Activated T-cell treated with anti-CD3 and anti-CD28 coated beads, Interleukin-2, amount 50 U/mL, for 48 hours (primary cell): ENCODE data around the gene DCN.
"Not testable (repeated sequence)": the region's sequence is repeated elsewhere in the genome, so short reads cannot be mapped to it uniquely, and the experiment has no call there.

Experiments
- DNase-seq, 2 experiments: peaks; one replicate each; pipeline ENCODE4 v3.0.0-alpha.2; 2020

DCN gene

DNA sequence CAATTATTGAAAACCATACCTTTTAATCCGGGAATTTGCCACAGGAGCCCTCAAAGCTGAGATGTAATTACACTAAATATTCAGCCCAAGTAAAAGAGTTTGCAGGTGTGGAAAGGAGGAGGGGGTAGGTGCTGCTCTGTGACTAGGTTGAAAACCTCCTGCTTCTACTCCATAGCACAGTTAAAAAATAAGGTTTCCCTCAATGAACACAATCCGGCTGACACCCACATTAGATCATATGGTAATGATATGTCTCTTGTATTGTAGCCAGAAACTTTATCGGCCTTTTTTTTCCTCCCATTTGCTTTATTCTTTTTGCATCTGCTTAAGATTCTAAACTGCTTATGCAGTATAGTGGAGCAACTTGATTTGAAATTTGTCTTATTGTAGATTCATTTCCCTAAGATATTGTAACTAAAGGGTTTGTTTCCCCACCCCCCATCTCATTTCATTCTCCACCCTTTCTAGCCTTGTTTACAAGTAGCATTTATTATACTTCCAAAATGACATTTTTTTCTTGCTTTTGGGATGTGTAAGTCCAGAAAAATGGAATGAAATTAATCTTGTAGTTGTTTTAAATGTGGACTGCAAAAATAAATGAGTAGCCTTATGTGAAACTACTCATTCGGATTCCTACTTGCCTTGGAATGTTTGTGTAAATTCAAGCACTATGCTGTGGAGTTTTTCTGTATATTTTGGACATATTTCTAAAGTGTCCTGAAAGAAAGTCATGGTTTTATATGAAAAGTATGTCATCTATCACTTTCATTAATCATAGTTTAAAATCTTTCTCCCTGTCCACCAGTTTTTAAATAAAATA, at the start of gene DCN:
Gene DCN (minus strand): TSS at position 182 of the 820 bp plus-strand sequence. CDS start 4,265 bp downstream, outside the sequence.
- no peak for DNase-seq

- DNase-seq, result no peak
These were observed 48.2 kb upstream of the DCN start for GRCh38 chr12:91230841-91231240.

- DNase-seq, result no peak
These were observed 44.3 kb upstream of the DCN start for GRCh38 chr12:91226951-91227350.

- no peak for DNase-seq
These were observed 42.7 kb upstream of the DCN start for GRCh38 chr12:91225316-91225715.

DNA sequence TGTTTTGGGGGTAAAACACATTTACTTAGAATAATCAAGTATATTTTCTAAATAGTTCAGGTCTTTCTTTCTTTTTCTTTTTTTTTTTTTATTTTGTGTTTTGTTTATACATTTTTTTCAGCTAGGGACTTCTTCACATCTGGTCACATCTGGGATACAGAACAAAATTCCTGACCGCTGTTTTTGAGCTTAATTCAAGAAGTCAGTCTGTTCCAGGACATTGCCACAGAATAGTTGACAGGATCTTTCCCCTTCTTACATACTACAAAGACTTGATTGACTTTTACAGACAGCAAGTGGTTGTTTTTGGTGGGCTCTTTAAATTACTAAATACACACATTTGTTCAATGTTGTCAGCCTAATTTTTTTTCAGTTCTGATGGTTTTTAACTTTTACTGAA, 41.8 kb upstream of the DCN start:
- DNase-seq, result no peak

DNA sequence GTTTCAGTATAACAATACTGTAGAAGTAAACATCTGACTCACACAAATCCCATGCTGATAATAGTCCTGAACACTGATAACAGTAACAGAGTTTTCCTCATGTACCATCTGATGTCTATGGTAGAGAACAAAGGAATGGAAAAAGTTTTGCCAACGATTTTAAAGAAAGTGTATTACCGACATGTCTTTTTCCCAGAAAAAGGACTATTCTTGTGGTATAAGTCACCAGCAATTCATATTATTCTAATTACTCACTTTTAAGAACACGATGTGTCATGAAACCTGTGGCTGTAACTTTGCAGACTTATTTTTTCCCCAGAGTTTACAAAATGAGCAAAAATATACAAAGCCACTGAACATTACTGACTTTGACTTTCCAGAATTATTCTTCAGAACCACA, 40.1 kb upstream of the DCN start:
- no peak for DNase-seq

GRCh38 chr12:91219919-91220318, 37.3 kb upstream of the DCN start:
- no peak for DNase-seq

DNA sequence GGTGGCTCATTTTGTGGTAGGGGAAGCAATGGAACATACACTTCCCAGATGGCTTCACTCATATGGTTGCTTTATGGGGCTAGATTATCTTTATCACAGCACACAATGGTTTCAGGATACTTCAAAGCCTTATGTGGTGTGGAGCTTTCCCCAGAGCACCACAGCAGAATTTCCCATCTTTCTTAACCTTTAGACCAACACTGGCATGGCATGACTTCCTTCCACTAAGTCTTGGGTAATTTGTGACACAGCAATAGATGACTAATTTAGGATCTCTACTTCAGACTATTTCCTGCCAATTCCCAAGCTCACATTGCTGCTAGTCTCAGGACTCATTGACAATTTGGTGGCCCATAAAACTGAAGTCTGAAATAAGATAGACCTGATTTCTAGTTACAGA, 36.9 kb upstream of the DCN start:
- no peak for DNase-seq

DNA sequence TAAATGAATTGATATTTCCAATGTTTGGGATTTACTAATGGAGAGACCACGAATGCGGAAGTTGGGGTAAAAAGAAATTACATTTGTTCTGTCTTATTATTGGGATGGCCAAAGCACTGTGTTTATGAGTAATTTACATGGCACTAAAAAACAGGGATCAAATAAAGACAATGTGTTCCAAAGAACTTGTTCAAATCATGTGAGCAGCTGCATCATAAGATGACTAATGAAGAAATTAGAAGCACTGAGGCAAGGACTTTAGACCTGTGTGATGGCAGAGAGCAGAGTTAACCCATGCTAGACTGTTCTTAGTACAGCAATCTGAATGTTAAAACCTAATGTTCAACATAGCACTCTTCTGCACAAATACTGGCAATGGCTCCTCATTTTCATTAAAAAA, 34.3 kb upstream of the DCN start:
- DNase-seq, result no peak

DNA sequence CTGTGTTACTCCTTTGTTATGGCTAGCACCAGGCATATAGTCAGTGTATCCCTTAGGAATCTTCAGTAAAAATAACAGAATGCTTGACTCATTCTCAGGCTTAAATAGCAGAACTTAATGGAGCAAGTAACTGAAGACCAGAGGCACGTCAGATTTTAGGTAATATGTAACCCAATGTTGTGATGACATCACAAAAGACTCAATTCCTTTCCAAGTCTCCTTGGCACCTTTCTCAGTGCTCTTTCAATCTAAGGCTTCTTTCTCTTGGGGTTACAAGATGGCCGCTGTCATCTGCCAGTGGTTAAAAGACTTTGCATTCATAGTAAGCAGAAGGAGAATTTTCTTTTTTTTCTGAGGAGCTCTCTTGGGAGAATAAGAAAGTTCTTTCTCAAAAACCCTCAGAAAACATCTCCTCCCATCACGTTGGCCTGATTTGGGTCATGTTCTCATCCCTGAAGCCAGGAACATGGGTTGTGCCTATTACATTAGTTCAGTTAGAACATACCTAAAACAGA, 33.4 kb upstream of the DCN start:
- DNase-seq, result no peak

GRCh38 chr12:91211866-91212265, 29.2 kb upstream of the DCN start:
- DNase-seq, result no peak

DNA sequence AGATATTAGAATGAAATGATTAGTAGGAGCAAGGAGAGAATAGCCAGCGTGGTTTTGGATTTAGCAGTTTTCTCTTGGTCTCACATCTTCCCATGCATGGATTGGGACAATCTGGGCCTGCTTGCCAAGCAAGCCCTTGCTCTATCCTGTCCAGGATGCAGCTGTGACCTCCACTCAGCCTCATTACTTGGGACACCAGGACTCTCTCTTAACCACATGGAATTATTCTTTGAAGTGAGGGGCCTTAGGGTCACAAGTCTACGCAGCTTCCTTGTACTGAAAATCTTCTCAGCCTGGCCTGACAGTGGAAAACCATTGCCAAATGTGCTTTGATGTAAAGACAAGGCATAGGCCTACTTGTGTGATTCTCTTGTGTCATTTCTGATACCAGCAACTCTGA, 28.0 kb upstream of the DCN start:
- DNase-seq, result no peak

DNA sequence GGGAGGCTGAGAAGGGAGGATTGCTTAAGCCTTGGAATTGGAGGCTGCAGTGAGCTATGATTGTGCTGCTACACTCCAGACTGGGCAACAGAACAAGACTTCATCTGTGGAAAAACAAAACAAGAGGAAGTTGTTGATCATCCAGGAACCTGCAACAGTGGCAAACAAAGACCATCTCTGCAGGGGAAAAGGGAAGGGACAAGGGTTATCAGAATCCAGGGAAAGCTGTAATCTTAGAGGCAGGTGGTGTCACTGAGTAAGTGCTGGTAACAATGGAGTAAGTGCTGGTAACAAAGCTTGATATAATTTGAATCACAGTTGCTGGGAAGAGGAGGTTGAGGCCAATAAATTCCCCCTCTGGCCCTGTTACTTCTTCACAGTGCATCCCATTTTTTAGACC, 27.5 kb upstream of the DCN start:
- no peak for DNase-seq

DNA sequence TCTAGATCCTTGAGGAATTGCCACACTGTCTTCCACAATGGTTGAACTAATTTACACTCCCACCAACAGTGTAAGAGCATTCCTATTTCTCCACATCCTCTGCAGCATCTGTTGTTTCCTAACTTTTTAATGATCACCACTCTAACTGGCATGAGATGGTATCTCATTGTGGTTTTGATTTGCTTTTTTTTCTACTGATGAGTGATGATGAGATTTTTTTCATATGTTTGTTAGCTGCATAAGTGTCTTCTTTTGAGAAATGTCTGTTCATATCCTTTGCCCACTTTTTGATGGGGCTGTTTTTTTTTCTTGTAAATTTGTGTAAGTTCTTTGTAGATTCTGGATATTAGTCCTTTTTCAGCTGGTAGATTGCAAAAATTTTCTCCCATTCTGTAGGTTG, 24.7 kb upstream of the DCN start:
- not testable (repeated sequence) for DNase-seq

DNA sequence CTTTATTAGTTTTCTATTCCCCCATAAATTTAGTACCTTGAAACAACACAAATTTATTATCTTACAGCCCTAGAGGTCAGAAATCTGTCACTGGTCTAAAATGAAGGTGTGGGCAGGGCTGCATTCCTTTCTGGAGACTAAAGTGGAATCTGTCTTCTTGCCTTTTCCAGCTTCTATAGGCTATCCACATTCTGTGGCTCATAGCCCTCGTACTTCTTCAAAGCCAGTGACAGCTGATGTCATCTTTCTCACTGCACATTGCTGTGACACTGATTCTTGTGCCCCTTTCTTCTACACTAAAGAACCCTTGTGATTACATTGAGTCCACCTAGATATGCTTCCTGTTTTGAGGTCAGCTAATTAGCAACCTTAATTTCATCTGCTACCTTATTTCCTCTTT, 23.2 kb upstream of the DCN start:
- no peak for DNase-seq

DNA sequence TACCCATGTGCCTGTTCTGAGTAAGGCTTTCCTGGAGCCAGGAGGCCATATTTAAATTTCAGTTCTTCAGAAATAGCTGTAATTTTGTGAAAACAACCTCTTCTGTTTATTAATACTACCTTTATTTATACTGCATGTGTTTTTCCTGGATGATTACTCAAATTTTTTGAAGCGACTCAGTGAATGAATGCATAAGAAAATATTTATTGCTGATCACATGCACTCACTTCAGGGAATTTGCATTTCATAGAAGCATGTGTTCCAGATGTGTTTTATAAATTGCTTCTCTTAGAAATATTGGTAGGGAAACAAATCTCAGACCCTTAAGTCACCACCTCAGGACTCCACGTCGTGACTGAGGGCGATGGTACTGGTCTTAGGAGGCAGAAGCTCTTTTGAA, 21.8 kb upstream of the DCN start:
- no peak for DNase-seq

GRCh38 chr12:91203610-91204009, 21.0 kb upstream of the DCN start:
- no peak for DNase-seq

GRCh38 chr12:91202390-91202789, 19.8 kb upstream of the DCN start:
- DNase-seq, result no peak

- DNase-seq, result no peak
These were observed 13.8 kb upstream of the DCN start for GRCh38 chr12:91196436-91196835.

DNA sequence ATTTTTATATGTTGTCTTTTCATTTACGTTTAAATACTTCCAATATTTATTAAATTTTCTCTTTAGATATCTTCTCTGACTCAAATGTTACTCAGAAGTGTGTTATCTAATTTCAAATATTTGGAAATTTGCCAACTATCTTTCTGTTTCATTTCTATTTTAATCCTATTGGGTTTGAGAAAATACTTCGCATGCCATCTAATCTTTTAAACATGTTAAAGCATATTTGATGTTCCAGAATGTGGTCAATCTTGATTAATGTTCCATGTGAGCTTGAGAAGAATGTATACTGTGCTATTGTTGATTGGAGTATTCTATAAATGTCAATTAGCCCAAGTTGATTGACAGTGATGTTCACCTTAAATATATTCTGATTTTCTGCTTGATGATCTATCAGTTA, 11.9 kb upstream of the DCN start:
- DNase-seq, result no peak

GRCh38 chr12:91191513-91192111, 9.0 kb upstream of the DCN start:
- no peak for DNase-seq

GRCh38 chr12:91189516-91189915, 6.9 kb upstream of the DCN start:
- no peak for DNase-seq

- no peak for DNase-seq
These were observed 6.2 kb upstream of the DCN start for GRCh38 chr12:91188778-91189177.

DNA sequence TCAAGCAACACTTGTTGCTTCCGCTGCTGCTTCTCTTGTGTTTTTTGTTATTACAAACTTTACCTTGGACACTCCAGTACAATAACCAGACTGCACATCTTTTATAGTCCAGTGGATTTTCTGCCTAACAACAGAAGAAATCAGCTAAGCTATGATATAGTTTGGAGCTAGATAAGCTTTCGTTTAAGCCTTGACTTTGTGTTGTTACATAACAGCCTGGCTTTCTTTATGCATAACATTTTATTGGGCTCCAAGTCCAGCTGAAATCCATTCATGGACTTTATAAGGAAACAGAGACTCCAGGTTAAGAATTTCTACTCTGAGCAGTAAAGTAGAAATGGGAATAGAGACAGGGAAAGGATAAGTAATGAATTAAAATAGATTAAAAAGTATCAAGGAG, 3.5 kb upstream of the DCN start:
- DNase-seq, result no peak

DNA sequence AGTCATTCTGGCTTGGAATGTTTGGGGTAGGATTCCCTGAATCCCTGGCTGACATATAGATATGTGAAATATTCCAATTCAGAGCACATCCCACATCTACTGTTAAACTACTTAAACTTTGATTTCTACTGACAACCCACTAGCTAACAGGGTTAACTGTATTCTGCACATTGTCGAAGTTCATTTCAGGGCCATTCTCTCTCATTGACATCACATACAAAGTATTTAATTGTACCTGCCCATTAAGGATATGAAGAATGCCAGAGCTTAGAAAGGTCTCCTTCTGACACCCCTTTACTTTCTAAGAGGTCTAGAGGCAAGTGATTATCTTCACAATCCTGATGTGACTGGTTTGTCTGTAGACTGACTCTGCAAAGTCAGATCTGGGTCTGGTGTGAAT, 2.8 kb upstream of the DCN start:
- DNase-seq, result no peak
